ENCODE results near the gene TLE2.

TLE2 gene

DNA sequence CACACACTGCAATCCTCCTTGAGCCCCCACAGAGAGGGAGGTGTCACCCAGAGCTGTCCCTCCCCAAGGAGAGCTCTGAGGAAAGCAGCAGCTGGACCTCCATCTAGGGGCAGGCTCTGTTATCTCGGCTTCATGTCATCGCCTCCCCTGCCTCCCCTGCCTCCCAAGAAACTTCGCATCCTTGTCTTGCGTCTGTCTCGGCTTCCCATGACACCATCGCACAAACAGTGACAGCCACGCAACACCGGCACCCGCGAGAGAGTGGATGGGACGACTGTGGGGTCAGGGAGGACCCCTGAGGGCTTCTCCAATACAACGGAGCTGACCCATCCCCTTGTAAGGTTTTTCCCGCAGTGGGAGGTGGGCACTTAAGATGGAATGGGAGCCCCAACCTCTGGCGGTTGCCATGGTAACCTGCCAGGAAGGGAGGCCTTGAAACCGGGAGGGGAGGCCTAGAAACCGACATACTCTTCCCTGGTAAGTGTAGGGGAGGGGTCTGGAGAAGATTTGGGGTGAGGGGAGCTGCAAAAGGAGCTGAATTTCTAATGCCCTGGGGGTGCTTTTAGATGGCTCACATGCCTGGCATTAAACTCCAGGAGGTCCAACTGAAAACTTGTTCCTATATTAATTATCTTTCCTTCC is 16.3 kb downstream of the TLE2 start:
- no peak for TF ChIP-seq CEBPB (IDR thresholded peaks at IDR 0.05)
- TF ChIP-seq, protein P1, sequence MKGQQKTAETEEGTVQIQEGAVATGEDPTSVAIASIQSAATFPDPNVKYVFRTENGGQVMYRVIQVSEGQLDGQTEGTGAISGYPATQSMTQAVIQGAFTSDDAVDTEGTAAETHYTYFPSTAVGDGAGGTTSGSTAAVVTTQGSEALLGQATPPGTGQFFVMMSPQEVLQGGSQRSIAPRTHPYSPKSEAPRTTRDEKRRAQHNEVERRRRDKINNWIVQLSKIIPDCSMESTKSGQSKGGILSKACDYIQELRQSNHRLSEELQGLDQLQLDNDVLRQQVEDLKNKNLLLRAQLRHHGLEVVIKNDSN (IDR thresholded peaks at IDR 0.05), result 0 out of 2 replicates have a peak, but pooled peaks have one; percentile 32

DNA sequence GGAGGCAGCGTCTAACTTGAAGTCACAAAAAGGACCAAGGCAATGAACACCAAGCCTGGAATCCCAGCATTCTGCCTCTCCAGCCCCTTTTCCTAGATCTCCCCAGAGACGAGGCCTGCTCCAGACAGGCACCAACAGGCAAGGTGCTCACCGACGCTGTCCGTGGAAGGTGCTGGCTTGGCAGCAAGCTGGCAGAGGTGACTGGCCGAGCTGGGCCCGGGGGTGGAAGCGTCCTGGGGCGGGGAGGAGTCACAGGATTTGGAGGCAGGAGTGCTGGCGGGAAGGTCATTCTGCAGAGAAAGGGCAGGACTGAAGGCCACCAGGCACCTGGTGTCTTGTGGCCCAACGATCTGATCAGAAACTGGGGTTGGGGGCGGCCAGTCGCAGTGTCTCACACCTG is 18.2 kb downstream of the TLE2 start:
- TF ChIP-seq EGR1 (IDR thresholded peaks at IDR 0.05), result no peak

DNA sequence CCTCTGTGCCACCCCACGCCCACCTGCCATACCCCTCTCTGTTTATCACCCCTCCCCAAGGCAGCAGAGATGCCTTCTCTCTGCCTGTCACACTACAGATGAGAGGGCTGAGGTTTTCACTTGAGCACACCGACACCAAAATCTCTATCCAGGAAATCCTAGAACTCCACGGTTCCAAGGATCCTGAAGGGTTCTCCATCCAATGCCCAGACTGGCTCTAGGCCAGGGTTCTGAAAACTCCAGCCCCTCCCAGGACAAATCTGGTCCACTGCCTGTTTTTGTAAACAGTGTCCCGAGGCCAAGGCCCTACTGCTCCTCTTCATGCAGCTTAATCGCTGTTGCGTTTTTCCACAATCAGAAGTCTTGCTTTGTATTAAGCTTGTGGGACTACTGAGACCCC is 20.1 kb downstream of the TLE2 start:
- TF ChIP-seq FOXM1 (IDR thresholded peaks at IDR 0.05; ENCODE audit: borderline replicate concordance, low read depth) (no peak), EGR1 (IDR thresholded peaks at IDR 0.05) (no peak), TCF12 (IDR thresholded peaks at IDR 0.05; ENCODE audit: low read depth) (no peak), TAF1 (IDR thresholded peaks at IDR 0.05; ENCODE audit: low read depth) (no peak), YY1 (IDR thresholded peaks at IDR 0.05; ENCODE audit: low read depth) (no peak), EP300 (IDR thresholded peaks at IDR 0.05; ENCODE audit: borderline replicate concordance) (no peak), RAD21 (IDR thresholded peaks at IDR 0.05; ENCODE audit: low read depth) (no peak), NFIC (IDR thresholded peaks at IDR 0.05) (no peak), CEBPB (IDR thresholded peaks at IDR 0.05) (no peak), CREB1 (IDR thresholded peaks at IDR 0.05; ENCODE audit: low read depth) (no peak), ZBTB7A (IDR thresholded peaks at IDR 0.05; ENCODE audit: low read depth) (no peak), TEAD4 (IDR thresholded peaks at IDR 0.05) (no peak)
- TF ChIP-seq, protein P1 (IDR thresholded peaks at IDR 0.05), result no peak
- TF ChIP-seq, protein P2, sequence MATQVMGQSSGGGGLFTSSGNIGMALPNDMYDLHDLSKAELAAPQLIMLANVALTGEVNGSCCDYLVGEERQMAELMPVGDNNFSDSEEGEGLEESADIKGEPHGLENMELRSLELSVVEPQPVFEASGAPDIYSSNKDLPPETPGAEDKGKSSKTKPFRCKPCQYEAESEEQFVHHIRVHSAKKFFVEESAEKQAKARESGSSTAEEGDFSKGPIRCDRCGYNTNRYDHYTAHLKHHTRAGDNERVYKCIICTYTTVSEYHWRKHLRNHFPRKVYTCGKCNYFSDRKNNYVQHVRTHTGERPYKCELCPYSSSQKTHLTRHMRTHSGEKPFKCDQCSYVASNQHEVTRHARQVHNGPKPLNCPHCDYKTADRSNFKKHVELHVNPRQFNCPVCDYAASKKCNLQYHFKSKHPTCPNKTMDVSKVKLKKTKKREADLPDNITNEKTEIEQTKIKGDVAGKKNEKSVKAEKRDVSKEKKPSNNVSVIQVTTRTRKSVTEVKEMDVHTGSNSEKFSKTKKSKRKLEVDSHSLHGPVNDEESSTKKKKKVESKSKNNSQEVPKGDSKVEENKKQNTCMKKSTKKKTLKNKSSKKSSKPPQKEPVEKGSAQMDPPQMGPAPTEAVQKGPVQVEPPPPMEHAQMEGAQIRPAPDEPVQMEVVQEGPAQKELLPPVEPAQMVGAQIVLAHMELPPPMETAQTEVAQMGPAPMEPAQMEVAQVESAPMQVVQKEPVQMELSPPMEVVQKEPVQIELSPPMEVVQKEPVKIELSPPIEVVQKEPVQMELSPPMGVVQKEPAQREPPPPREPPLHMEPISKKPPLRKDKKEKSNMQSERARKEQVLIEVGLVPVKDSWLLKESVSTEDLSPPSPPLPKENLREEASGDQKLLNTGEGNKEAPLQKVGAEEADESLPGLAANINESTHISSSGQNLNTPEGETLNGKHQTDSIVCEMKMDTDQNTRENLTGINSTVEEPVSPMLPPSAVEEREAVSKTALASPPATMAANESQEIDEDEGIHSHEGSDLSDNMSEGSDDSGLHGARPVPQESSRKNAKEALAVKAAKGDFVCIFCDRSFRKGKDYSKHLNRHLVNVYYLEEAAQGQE (IDR thresholded peaks at IDR 0.05; ENCODE audit: low read depth), result no peak

DNA sequence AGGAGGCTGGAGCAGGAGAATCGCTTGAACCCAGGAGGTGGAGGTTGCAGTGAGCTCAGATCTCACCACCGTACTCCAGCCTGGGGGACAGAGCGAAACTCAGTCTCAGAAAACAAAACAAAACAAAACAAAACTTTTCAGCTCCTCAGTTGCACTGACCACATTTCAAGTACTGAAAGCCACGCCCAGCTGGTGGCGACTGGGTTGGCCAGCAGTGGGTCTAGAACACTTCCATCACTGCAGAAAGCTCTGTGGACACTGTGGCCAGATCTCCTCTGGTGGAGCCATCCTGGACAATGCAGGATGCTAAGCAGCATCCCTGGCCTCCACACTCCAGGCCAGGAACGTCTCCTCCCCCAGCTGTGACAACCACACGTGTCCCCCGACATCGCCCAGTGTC is 21.1 kb downstream of the TLE2 start:
- no peak for TF ChIP-seq ZBTB7A (IDR thresholded peaks at IDR 0.05; ENCODE audit: low read depth)
- TF ChIP-seq CEBPB (IDR thresholded peaks at IDR 0.05), result no peak
- TF ChIP-seq, protein P3, sequence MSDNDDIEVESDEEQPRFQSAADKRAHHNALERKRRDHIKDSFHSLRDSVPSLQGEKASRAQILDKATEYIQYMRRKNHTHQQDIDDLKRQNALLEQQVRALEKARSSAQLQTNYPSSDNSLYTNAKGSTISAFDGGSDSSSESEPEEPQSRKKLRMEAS (IDR thresholded peaks at IDR 0.05), result no peak
- no peak for TF ChIP-seq CREB1 (IDR thresholded peaks at IDR 0.05; ENCODE audit: low read depth)
- no peak for TF ChIP-seq NFIC (IDR thresholded peaks at IDR 0.05)
- TF ChIP-seq, protein P1 (IDR thresholded peaks at IDR 0.05), result no peak
- TF ChIP-seq TCF12 (IDR thresholded peaks at IDR 0.05; ENCODE audit: low read depth), result no peak
- TF ChIP-seq RAD21 (IDR thresholded peaks at IDR 0.05; ENCODE audit: low read depth), result no peak
- no peak for TF ChIP-seq EP300 (IDR thresholded peaks at IDR 0.05; ENCODE audit: borderline replicate concordance)
- TF ChIP-seq FOXM1 (IDR thresholded peaks at IDR 0.05; ENCODE audit: borderline replicate concordance, low read depth), result no peak
- TF ChIP-seq TAF1 (IDR thresholded peaks at IDR 0.05; ENCODE audit: low read depth), result no peak
- TF ChIP-seq, protein P2 (IDR thresholded peaks at IDR 0.05; ENCODE audit: low read depth), result no peak
- no peak for TF ChIP-seq YY1 (IDR thresholded peaks at IDR 0.05; ENCODE audit: low read depth)
- no peak for TF ChIP-seq TEAD4 (IDR thresholded peaks at IDR 0.05)
- no peak for TF ChIP-seq EGR1 (IDR thresholded peaks at IDR 0.05)

DNA sequence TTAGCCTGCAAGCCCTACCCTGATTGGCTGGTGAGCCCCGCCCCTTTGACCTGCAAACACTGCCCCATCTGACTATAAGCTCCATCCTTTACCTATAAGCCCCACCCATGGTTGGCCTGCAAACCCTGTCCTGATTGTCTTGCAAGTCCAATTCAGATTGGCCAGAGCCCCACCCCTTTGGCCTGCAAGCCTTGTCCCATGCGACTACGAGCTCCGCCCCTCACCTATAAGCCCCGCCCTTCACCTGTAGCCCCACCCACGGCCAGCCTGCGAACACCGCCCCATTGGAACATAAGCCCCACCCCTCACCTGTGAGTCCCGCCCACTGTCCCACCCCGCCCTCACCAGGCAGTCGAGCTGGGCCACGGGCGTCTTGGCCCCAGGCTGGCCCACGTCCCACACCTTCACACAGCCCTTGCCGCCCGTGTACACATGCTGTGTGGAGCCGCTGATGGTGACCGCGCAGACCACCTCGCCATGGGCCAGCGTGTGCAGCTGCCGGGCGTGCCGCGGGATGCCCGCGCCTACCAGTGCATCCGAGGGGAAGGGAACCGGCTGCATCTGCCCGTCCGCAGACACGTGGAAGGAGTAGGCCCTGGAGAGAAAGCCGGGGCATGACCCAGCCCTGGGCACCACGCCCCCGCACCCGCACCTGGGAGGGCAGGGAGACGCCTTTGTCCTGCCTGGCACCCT is 22.9 kb downstream of the TLE2 start:
- TF ChIP-seq, protein P2 (IDR thresholded peaks at IDR 0.05; ENCODE audit: low read depth), result no peak
- TF ChIP-seq, protein P1 (IDR thresholded peaks at IDR 0.05), result peak; percentile 73

All from Ishikawa (cell line).